SK-MEL-5 (cell line): ENCODE data around the gene RPS14. TPM values are rescaled to one million over a fixed set of nuclear protein-coding genes. Genes with fewer than 3 reads are reported as not detected.
"Not testable (repeated sequence)": the region's sequence is repeated elsewhere in the genome, so short reads cannot be mapped to it uniquely, and the experiment has no call there.

Experiments
- DNase-seq: peaks from one replicate; pipeline ENCODE4 v3.0.0-alpha.2; 2016; ENCODE audit warnings: low read depth, low spot score
- in situ Hi-C: cut with HindIII; loops from 2 replicates; pipeline ENCODE4 v1.10.0; 2016; ENCODE audit warnings: low sequenced_read_pairs, high pct_unique_total_duplicates, low pct_unique_long_range_greater_than_20kb
- total RNA-seq: library from RNA; depleted of rRNA; stranded (reverse); fragments of >200 nt; shearing (Covaris generic); gene quantifications from 2 replicates; pipeline ENCODE4 v1.2.3, GENCODE V29; 2014

Gene RPS14
- total RNA-seq, 1 experiment from 2014 or later = 2,665 TPM

GRCh38 chr5:150485693-150486401 lies 36.3 kb upstream of the RPS14 start:
- in situ Hi-C loops = no loop called here
- peak; percentile 22 for DNase-seq

DNA sequence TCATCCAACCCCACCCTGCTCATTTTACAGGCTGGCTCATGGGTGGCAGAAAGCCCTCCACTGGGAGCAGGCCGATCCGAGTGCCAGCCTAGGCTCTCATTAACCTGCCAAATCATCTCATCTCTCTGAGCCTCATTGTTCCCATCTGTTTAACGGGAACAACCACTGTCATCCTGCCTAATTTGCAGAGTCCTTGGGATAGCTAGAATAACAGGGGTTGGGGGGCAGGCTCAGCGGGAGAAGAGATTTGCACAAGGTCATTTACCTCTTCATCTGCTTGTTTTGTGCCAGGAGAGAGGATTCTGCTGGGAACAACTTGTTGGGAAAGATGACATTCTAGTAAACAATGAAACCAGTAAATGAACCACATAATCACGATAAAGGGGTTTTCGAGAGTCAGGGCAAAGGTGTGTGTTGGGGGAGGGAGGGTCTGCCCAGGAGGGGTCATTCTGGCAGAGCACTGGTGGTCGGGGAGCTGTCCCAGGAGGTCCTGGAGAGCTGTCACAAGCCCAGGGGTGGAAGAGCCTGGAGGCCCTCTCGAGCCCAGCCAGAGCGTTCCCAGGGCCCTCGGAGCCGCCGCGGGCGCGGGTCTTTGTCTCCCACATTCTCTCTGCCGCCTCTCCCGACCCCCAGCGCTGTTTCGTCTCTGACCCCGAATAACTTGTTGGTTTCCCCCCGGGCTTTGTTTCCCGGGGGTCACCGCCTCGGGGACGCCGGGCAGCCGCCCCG lies 35.6 kb upstream of the RPS14 start:
- in situ Hi-C loops = no loop called here

DNA sequence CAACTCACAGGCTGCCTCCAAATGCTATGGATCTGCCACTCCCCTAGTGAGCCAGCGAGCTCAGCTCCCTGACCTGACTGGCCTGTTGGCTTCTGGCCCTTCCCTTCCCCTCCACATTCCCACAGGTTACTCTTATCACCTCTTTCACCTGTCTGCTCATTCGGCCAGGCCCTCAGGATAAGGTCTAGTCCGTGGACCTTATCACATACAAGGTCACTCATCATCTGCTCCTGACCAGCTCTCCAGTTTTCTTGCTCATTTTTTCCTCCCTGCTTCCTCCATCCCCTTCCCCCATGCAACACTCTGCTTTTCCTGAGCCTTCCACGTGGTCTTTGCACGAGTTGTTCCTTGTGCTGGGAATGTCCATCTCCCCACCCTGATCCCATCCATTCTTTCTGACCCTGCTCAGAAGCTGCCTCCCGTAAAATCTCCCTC lies 32.5 kb upstream of the RPS14 start:
- DNase-seq = no peak
- in situ Hi-C loops = no loop called here

More for the DNA sequence above, 35.6 kb upstream of the RPS14 start:
- no peak for DNase-seq

- no peak for DNase-seq
- in situ Hi-C loops = no loop called here
Observed at GRCh38 chr5:150481708-150481965, 32.1 kb upstream of the RPS14 start.

- in situ Hi-C loops = no loop called here
- DNase-seq = no peak
Observed at GRCh38 chr5:150479416-150479815, 29.9 kb upstream of the RPS14 start.

- DNase-seq, in situ Hi-C loops: not testable (repeated sequence)
Observed at GRCh38 chr5:150476568-150476967, 27.0 kb upstream of the RPS14 start.

- in situ Hi-C loops = no loop called here
- DNase-seq = no peak
Observed at GRCh38 chr5:150473673-150474358, 24.3 kb upstream of the RPS14 start.

DNA sequence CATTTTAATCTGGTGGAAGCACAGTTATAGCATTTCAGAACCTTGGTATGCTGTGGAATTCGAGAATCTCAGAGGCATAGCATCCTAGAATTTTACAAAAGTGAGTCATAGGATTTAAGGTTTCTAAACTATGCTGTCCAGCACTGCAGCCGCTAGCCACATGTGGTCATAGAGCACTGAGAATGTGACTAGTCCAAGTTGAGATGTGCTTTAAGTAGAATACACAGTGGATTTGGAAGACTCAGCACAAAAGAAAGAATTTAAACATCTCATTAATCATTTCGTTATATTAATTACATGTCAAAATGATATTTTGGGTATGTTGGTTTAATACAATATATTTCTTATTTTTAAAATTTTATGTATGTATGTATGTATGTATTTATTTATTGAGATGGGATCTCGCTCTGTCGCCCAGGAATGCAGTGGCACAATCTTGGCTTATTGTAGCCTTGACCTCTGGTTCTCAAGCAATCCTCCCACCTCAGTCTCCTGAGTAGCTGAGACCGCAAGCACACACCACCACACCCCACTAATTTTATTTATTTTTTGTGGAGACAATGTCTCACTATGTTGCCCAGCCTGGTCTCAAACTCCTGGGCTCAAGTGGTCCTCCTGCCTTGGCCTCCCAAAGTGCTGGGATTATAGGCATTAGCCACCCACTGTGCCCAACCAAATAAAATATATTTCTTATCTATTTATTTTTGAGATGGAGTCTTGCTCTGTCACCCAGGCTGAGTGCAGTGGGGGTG lies 20.4 kb upstream of the RPS14 start:
- in situ Hi-C loops = no loop called here
- no peak for DNase-seq

DNA sequence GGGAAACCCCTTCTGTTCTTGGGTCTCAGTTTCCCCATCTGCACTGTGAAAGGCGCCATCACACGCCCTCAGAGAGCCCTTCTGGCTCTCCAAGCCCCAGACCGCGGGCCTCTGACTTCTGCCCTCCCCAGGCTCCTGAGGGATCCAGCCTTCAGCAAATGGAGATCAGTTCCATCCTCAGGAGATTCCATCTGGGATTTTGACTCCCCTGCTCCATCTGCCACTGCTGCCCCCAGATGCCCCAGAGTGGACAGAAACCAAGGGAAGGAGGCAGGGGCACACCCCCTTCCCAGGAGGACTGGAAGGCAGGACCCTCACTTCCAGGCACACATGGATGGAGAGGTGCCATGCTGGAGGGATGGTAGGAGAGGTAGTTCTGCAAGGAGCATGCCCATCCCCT lies 18.7 kb upstream of the RPS14 start:
- in situ Hi-C loops = no loop called here
- DNase-seq = no peak

- in situ Hi-C loops = no loop called here
- no peak for DNase-seq
Observed at GRCh38 chr5:150465927-150466326, 16.4 kb upstream of the RPS14 start.

DNA sequence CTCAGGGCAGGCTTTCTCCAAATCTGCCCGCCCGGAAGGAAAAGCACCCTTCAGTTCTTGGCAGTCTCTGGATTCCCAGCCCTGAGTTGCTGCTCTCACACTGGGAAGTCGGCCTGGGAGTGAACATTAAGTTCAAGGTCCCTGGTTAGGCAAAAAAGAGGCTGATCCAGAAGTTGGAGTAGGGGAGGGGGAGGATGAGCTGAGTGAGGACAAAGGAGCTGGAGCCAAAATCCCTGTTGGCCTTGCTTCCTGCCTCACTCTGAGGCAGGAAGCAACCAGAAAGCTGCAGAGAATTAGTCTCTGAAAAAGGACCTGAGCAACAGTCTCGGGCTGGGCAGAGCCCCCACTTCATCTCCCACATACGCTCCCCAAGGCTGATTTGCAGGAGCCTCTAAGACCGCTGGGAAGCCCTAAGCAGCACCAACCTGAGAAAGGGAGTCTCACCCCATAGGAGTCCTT lies 15.0 kb upstream of the RPS14 start:
- in situ Hi-C loops = no loop called here
- DNase-seq = no peak

- in situ Hi-C loops = no loop called here
- no peak for DNase-seq
Observed at GRCh38 chr5:150461231-150461630, 11.7 kb upstream of the RPS14 start.

- in situ Hi-C loops = no loop called here
- no peak for DNase-seq
Observed at GRCh38 chr5:150460781-150461180, 11.2 kb upstream of the RPS14 start.

GRCh38 chr5:150458802-150459557 lies 9.4 kb upstream of the RPS14 start:
- peak; percentile 63 for DNase-seq
- in situ Hi-C loops = no loop called here

DNA sequence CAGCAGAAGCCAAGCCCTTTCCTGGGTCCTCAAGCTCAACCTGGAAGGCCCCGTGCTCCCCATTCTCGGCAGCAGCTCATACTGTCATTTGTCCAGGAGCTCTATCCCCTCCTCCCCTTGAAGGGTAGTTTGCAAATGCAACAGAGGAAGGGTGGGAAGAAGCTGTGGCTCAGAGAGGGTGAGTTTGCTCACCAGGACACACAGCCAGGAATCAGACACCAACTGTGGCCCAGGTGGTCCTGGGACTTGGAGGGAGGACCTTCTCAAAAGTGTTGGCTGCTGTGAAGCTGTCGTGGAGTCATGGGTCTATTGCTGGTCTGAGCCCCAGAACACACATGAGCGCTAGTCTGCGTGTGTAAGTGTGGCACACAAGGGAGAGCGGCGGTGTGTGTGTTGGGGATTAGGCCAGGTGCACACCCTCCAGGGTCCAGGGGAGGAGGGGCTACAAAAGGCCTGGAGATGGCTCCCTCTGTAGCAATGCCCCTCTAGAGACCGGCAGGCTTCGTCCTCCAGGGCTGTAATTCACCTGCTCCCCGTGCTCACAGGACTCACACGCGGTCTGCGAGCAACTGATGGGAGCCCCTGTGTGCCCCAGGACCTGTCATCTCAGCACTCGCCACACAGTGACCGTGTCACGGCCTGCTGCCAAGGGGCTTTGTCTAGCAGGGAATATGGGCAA lies 8.2 kb upstream of the RPS14 start:
- in situ Hi-C loops = no loop called here
- no peak for DNase-seq

GRCh38 chr5:150457121-150457520 lies 7.6 kb upstream of the RPS14 start:
- DNase-seq = no peak
- in situ Hi-C loops = no loop called here
